Parathyroid adenoma (tissue), 2 donors: ENCODE measurements around the gene PNMT.

ENCODE experiments used
- H2AFZ ChIP-seq: fragments of 300-600 bp; sonication (generic); one replicate; pipeline ENCODE4 v1.7.0; 2017; ENCODE audit warnings: antibody characterized with exemption, mild to moderate bottlenecking
- H3K27ac ChIP-seq: fragments of 300-600 bp; sonication (generic); one replicate; pipeline ENCODE4 v1.7.0; 2017
- H3K27me3 ChIP-seq: fragments of 300-600 bp; sonication (generic); one replicate; pipeline ENCODE4 v1.7.0; 2017; ENCODE audit warnings: low read length; ENCODE audit not compliant: control insufficient read depth, insufficient read depth
- H3K36me3 ChIP-seq: fragments of 300-600 bp; sonication (generic); one replicate; pipeline ENCODE4 v1.7.0; 2017; ENCODE audit warnings: low read length; ENCODE audit not compliant: control insufficient read depth, insufficient read depth
- H3K4me1 ChIP-seq: fragments of 300-600 bp; sonication (generic); one replicate; pipeline ENCODE4 v1.7.0; 2017; ENCODE audit warnings: control low read depth
- H3K4me2 ChIP-seq: fragments of 300-600 bp; sonication (generic); one replicate; pipeline ENCODE4 v1.7.0; 2017; ENCODE audit warnings: low read length
- H3K4me3 ChIP-seq: fragments of 300-600 bp; sonication (generic); one replicate; pipeline ENCODE4 v1.7.0; 2017; ENCODE audit warnings: low read depth, low read length
- H3K79me2 ChIP-seq: fragments of 300-600 bp; sonication (generic); one replicate; pipeline ENCODE4 v1.7.0; 2017; ENCODE audit warnings: control low read depth
- H3K9ac ChIP-seq: fragments of 300-600 bp; sonication (generic); one replicate; pipeline ENCODE4 v1.7.0; 2017; ENCODE audit warnings: mild to moderate bottlenecking
- H3K9me3 ChIP-seq: fragments of 300-600 bp; sonication (generic); one replicate; pipeline ENCODE4 v1.7.0; 2017; ENCODE audit warnings: low read length; ENCODE audit not compliant: control insufficient read depth
- TF ChIP-seq, protein P1 (sequence below): fragments of 300-600 bp; sonication (generic); IDR thresholded peaks from one replicate; pipeline ENCODE4 v1.7.0; 2017; ENCODE audit warnings: antibody characterized with exemption, mild to moderate bottlenecking
- donor health status: primary hyperparathyroidism.

The PNMT gene

DNA sequence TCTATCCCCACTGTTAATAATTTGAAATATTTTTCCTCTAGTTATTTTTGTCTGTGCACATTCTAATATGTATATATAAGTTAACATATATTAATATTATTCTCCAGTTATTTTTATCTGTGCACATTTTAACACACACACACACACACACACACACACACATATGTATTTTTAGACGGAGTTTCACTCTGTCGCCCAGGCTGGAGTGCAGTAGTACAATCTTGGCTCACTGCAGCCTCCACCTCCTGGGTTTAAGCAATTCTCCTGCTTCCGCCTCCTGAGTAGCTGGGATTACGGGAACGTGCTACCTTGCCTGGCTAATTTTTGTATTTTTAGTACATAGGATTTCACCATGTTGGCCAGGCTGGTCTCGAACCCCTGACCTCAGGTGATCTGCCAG lies 49.4 kb downstream of the PNMT start:
- no peak overlapping the region for H3K27ac ChIP-seq
- no peaks in the 10 kb centered on the region for H3K79me2 ChIP-seq
- no peak overlapping the region for H2AFZ ChIP-seq
- TF ChIP-seq, protein P1, sequence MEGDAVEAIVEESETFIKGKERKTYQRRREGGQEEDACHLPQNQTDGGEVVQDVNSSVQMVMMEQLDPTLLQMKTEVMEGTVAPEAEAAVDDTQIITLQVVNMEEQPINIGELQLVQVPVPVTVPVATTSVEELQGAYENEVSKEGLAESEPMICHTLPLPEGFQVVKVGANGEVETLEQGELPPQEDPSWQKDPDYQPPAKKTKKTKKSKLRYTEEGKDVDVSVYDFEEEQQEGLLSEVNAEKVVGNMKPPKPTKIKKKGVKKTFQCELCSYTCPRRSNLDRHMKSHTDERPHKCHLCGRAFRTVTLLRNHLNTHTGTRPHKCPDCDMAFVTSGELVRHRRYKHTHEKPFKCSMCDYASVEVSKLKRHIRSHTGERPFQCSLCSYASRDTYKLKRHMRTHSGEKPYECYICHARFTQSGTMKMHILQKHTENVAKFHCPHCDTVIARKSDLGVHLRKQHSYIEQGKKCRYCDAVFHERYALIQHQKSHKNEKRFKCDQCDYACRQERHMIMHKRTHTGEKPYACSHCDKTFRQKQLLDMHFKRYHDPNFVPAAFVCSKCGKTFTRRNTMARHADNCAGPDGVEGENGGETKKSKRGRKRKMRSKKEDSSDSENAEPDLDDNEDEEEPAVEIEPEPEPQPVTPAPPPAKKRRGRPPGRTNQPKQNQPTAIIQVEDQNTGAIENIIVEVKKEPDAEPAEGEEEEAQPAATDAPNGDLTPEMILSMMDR = no peak
- no peaks in the 10 kb centered on the region for H3K4me1 ChIP-seq
- H3K36me3 ChIP-seq = no peaks in the 10 kb centered on the region
- H3K9ac ChIP-seq = no peak overlapping the region
- no peak overlapping the region for H3K4me3 ChIP-seq
- H3K27me3 ChIP-seq = no peaks in the 10 kb centered on the region
- no peaks in the 10 kb centered on the region for H3K9me3 ChIP-seq
- H3K4me2 ChIP-seq = no peak overlapping the region

DNA sequence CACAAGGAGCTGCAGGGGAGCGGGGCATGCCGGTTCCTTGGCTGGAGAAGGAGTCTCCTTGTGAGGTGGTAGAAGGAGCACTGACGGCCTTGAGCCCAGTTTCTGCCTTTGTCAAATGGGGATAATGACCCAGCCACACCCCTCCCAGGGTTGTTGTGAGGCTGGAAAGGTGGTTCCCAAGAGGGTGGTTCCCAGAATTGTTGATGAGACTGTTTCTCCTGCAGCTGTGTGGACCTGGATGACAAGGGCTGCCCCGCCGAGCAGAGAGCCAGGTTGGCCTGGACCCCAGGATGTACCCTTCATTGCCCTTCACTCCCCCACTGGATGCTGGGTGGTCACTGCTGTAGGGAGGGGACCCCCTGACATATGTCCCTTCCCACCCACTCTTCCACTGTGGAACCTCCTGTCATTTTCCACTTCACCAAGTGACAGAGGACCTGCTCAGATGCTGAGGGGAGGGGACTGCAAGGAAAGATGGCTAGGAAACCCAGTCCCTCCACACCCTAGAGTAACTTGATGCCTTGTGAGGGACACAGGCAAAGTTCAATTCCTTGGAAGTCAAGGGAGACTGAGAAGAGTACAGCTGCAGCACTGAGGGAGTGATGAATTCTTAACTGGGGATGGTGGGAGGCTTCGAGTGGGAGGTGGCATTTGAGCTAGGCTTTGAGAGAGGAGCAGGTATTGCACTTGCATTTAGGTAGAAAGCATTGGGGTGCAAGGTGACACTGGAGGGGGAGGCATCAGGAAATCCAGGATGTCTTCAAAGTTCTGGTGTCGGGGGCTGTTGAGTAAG lies 51.5 kb downstream of the PNMT start:
- H3K4me2 ChIP-seq = no peak overlapping the region
- no peak overlapping the region for H2AFZ ChIP-seq
- H3K79me2 ChIP-seq = no peaks in the 10 kb centered on the region
- no peak overlapping the region for H3K4me3 ChIP-seq
- no peaks in the 10 kb centered on the region for H3K36me3 ChIP-seq
- TF ChIP-seq, protein P1 = no peak
- no peaks in the 10 kb centered on the region for H3K4me1 ChIP-seq
- H3K27me3 ChIP-seq = no peaks in the 10 kb centered on the region
- H3K27ac ChIP-seq = no peak overlapping the region
- no peak overlapping the region for H3K9ac ChIP-seq
- no peaks in the 10 kb centered on the region for H3K9me3 ChIP-seq
